Ishikawa (cell line): Measurements from ENCODE around the gene CPN2.

ENCODE experiments used
- CEBPB ChIP-seq: IDR thresholded peaks from 2 replicates; pipeline ENCODE4 v1.6.1; 2012
- CREB1 ChIP-seq: IDR thresholded peaks from 2 replicates; pipeline ENCODE4 v1.6.1; 2012; ENCODE audit warnings: low read depth
- EGR1 ChIP-seq: IDR thresholded peaks from 2 replicates; pipeline ENCODE4 v1.6.1; 2012
- EP300 ChIP-seq: IDR thresholded peaks from 2 replicates; pipeline ENCODE4 v1.6.1; 2012; ENCODE audit warnings: borderline replicate concordance
- FOXM1 ChIP-seq: IDR thresholded peaks from 2 replicates; pipeline ENCODE4 v1.6.1; 2012; ENCODE audit warnings: low read depth, borderline replicate concordance
- MAX ChIP-seq: IDR thresholded peaks from 2 replicates; pipeline ENCODE4 v1.6.1; 2012
- NFIC ChIP-seq: IDR thresholded peaks from 2 replicates; pipeline ENCODE4 v1.6.1; 2012
- RAD21 ChIP-seq: IDR thresholded peaks from 2 replicates; pipeline ENCODE4 v1.6.1; 2012; ENCODE audit warnings: low read depth
- REST ChIP-seq: IDR thresholded peaks from 2 replicates; pipeline ENCODE4 v1.6.1; 2012; ENCODE audit warnings: low read depth, mild to moderate bottlenecking
- TAF1 ChIP-seq: IDR thresholded peaks from 2 replicates; pipeline ENCODE4 v1.6.1; 2012; ENCODE audit warnings: low read depth, mild to moderate bottlenecking
- TCF12 ChIP-seq: IDR thresholded peaks from 2 replicates; pipeline ENCODE4 v1.6.1; 2012; ENCODE audit warnings: low read depth
- TEAD4 ChIP-seq: IDR thresholded peaks from 2 replicates; pipeline ENCODE4 v1.6.1; 2012
- USF1 ChIP-seq: IDR thresholded peaks from 2 replicates; pipeline ENCODE4 v1.6.1; 2012
- YY1 ChIP-seq: IDR thresholded peaks from 2 replicates; pipeline ENCODE4 v1.6.1; 2012; ENCODE audit warnings: low read depth
- ZBTB7A ChIP-seq: IDR thresholded peaks from 2 replicates; pipeline ENCODE4 v1.6.1; 2012; ENCODE audit warnings: low read depth

Gene CPN2

GRCh38 chr3:194339840-194340239 is 11.3 kb downstream of the CPN2 start:
- TF ChIP-seq TEAD4 (no peak), TCF12 (no peak), CREB1 (no peak), YY1 (no peak), FOXM1 (no peak), NFIC (no peak), REST (no peak), USF1 (no peak), ZBTB7A (no peak), MAX (no peak), TAF1 (no peak)

- TF ChIP-seq TEAD4 (peak; percentile 35; the same call in 1 of the 2 replicates), TCF12 (no peak), RAD21 (peak; percentile 50; the same call in 1 of the 2 replicates)
Measured at GRCh38 chr3:194339356-194339755, 11.8 kb downstream of the CPN2 start.

- TF ChIP-seq MAX (no peak), TEAD4 (no peak), FOXM1 (no peak), TAF1 (no peak), USF1 (no peak), ZBTB7A (no peak), NFIC (no peak), EGR1 (no peak), TCF12 (no peak), CREB1 (no peak), YY1 (no peak), REST (no peak), CEBPB (no peak), EP300 (no peak)
Measured at GRCh38 chr3:194337965-194338753, 13.0 kb downstream of the CPN2 start.

GRCh38 chr3:194336601-194337355 is 14.3 kb downstream of the CPN2 start:
- TF ChIP-seq EGR1 (no peak), YY1 (no peak), USF1 (no peak), MAX (no peak), EP300 (no peak), ZBTB7A (no peak), CEBPB (no peak), TAF1 (no peak), NFIC (no peak), REST (no peak), TCF12 (no peak), FOXM1 (no peak), CREB1 (no peak), TEAD4 (no peak), RAD21 (no peak)
